CD4-positive, alpha-beta T cell treated with Interleukin-12 subunit alpha and Interleukin-12 subunit beta, for 1 hour (primary cell): ENCODE measurements around the gene TRIM37.

Experiments used
- DNase-seq: peaks from one replicate; pipeline ENCODE4 v3.0.0-alpha.2; 2020

Gene TRIM37

DNA sequence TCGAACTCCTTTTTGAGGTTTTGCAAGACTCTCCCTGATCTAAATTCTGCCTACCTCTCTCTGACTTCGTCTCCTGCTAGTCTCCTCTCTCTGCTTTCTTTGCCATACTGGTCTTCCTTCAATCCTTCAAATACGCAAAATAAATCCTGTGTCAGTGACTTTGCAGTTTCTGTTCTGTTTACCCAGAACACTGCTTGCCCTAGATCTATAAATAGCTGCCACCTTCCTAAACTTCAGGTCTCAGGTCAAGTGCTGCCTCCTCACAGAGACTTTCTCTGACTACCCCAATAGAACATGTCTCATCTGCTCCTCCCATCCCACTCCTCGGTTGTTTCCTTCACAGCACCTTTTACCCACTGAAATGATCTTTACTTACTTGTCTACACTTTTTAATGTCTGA is 78.9 kb downstream of the TRIM37 start:
- DNase-seq: no peak

DNA sequence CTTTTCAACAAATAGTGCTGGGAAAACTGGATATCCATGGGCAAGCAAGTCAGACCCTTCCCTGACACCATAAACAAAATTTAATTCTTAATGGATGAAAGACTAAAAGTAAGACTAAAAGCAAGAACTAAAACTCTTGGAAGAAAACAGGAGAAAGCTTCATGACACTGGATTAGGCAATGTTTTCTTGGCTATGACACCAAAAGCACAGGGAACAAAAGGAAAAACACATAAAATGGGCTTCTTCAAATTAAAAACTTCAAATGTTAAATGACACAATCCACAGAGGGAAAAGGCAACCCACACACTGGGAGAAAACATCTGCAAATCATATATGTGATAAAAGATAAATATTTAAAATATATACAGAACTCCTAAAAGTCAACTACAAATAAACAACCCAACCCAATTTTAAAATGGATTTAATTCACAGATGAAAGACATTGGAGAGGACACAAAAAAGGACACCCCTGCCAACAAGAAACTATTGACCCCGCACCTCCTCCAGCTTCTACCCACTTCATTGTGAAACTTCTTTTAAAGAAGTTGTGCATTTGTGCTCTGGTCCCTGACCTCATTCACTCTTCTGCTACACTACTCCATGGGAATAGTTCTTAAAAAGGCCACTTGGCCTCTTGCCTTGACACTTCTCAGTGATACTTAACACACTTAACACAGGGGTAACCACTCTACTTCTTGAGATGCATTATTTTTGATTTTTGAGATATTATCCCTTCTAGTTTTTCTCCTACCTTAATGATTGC is 80.3 kb downstream of the TRIM37 start:
- no peak for DNase-seq

DNA sequence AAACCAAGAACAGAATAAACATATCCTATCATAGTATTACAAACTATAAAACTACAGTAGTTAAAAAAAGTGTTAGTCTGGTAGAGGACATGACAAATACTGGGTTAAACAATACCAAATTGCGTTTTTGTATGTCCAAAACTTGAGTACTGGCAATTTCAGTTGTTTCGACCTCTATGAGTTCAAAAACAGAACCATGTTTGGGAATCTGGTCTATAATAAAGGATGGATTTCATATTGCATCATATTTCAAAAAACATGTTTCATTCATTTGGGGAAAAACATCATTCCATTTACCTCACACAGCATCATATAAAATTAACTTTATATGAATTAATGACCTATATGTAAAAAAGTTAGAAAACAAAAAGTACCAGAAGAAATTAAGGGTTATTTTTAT is 81.8 kb downstream of the TRIM37 start:
- no peak for DNase-seq

DNA sequence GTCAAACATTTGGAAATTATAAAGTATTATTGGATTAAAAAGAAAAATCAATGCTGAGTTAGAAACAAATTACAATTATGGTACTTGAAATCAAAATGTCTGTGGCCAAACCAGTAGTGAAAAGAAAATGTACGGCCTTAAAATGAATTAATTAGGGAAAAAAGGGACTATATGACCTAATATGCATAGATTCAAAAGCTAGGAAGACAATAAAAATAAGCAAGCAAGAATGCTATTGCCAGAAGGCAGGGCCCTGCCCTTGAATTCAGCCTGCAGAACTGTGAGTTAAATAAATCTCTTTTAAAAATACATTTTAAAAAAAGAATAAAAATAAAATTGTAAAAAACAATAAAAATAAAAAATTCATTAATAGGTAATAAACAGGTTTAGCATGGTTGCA is 88.7 kb downstream of the TRIM37 start:
- no peak for DNase-seq

DNA sequence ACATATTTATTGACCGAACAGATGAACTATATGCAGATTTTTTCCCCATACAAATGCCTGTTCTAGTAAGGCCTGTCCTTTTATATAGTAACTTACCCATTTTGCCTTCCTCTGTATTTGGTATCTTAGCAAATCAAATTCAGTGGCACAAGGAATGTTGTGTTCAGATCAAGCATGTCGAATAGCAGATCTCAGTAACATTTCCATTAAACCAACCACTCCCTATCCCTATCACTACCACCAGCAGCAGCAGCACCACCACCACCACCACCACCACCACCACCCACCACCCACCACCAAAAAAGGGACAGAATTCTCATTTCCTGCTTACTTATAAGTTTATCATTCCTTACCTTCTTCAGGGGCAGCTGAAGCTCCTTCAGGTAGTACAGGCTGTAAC is 94.7 kb downstream of the TRIM37 start:
- DNase-seq: no peak

DNA sequence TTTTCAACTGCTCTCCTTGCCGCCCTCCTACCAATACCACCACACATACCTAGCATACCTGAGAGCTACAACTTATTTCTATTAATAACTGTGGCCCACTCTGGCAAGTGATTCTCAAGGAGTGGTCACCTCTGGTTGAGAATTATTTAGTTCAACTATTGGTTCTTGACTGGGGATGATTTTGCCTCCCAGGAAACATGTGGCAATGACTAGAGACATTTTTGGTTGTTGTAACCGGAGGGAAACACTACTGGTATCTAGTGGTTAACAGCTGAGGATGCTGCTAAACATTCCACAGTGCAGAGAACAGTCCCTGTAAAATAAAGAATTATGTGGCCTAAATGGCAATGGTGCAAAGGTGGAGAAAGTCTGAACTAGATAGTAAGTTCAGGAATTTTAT is 96.7 kb downstream of the TRIM37 start:
- no peak for DNase-seq

DNA sequence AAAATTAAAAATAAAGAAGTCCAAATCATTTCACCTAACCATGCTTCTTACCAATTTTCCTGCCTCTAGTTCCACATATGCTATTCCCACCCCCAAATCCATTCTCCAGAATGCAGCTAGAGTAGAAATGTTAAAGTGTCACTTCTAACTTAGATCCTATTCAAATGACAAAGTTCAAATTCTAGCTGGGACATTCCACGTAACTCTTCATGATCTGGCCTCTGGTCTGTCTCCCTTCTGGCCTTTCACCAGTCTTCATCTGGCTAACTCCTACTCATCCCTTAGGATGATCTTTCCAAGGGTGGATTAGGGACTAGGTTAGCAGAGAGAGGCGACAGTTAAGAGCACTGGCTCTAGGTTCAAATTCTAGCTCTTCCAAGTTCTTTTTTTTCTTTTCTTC is 97.9 kb downstream of the TRIM37 start:
- no peak for DNase-seq

DNA sequence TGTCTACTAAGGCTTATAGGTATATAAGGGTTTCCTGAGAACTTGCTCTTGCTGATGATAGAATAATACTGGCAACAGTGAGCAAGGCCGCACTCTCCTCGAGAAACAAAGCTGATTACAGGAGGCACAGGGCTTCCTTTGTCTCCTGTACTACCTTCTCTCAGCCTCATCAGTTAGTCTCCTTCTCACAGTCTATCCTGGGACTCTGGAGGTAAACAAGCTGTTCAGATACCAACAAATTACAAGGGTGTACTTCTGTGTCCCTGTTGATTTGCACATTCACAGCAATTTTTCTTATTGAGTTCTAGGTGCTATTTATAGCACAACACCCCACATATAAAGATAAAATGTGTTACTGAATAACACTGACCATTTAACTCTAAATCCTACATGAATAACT is 98.7 kb downstream of the TRIM37 start:
- no peak for DNase-seq

DNA sequence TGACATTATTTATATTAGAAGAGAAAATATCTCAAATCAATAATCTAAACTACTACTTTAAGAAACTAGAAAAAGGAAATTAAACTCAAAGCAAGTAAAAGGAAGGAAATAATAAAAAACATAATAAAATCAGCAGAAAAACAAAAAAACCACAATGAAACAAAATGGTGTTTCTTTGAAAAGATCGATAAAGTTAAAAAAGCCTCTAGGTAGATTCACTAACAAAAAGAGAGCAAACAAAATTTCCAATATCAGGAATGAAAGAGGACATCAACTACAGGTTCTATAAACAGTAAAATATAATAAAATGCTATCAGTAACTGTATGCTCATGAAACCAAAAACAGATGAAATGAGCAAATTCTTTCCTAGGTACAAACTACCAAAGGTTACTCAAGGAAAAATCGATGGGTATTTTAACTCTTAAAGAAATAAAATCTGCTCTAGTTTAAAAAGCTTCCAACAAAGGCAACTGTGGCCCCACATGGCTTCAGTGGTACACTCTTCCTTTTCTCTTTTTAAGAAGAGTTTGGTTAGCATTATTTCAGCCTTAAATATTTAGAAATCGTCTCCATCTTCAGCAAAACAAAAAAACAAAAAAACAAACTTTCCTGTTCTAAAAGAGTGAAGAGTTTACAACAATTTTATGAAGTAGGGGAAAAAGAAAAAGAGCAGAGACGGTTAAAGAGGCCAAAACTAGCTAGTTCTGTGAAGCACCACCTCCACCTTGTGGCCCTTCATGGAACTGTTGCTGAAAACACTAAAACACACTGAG is 102.2 kb downstream of the TRIM37 start:
- peak; percentile 78 for DNase-seq

DNA sequence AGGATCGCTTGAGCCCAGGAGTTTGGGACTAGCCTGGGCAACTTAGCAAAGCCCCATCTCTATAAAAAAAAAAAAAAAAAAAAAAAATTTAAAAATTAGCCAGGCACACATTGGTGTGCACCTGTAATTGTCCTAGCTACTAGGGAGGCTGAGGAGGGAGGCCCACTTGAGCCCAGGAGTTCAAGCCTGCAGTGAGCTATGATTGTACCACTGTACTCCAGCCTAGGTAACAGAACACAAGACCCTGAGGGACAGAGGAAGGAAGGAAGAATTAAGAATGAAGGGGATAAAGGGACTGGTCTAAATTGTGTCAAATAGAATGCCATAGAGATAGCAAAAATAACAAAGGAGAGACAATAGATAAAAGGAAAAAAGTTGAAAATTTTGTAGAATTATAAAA is 102.8 kb downstream of the TRIM37 start:
- no peak for DNase-seq

DNA sequence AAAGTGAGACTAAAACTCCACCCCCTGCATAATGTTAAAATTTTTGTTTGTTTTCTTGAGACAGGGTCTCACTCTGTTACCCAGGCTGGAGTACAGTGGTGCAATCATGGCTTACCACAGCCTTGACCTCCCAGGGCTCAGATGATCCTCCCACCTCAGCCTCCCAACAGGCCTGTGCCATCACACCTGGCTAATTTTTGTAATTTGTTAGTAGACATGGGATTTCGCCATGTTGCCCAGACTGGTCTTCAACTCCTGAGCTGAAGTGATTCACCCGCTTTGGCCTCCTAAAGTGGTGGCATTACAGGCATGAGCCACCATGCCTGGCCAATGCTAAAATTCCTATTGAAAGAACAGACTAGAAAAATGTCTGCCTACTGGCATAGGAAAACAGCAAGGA is 103.8 kb downstream of the TRIM37 start:
- DNase-seq: no peak

DNA sequence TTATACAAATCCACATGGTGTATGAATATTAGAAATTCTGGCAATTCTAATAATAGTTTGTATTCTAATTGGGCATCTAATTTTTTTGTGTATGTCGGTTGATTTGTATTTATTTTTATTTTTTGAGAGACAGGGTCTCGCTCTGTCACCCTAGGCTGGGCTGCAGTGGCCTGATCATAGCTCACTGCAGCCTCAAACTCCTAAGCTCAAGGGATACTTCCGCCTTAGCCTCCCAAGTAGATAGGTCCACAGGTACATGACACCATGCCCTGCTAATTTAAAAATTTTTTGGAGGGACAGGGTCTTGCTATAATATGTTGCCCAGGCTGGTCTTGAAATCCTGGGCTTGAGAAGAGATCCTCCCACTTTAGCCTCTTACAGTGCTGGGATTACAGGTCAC is 104.6 kb downstream of the TRIM37 start:
- DNase-seq: no peak

DNA sequence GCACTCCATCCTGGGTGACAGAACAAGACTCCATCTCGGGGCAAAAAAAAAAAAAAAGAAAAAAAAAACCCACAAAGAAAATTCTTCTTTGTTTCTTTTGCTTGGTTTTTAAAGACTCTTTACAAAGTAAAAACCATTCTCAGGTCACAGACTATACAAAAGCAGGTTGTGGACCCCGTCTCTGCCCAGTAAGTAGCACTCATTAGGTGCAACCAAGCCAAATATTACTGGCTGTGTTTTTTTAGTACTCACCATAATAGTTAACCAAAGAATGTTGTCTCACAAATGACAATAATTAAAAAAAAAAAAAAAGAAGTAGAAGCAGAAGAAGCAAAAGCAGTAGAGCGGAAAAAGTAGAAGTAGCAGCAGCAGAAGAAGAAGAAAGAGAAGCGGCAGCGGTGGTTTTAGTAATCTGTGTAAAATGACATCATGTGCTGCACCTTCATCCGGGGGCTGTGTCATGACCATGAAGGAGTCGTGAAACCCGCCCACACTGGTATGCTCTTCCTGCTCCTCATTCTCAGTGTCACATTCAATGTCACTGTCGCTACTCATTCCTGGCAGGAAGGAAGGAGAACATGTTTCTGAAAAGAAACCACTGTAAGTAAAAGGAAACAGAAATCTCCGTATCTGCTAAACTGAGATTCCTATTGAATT is 105.4 kb downstream of the TRIM37 start:
- DNase-seq: peak; percentile 80

DNA sequence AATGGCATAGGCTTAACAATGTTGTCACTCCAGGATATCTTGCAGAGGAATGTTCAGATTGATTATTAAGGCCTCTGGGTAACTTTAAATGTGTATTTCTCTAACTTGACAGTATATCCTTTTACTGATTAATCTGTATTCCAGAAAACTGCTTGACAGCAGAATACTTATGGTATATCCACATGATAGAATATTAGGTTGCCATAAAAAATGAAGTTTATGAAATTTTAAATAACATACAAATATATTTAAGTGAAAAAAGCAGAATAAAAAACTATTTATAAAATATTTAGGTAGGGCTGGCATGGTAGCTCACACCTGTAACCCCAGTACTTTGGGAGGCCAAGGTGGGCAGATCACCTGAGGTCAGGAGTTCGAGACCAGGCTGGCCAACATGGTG is 106.7 kb downstream of the TRIM37 start:
- no peak for DNase-seq

DNA sequence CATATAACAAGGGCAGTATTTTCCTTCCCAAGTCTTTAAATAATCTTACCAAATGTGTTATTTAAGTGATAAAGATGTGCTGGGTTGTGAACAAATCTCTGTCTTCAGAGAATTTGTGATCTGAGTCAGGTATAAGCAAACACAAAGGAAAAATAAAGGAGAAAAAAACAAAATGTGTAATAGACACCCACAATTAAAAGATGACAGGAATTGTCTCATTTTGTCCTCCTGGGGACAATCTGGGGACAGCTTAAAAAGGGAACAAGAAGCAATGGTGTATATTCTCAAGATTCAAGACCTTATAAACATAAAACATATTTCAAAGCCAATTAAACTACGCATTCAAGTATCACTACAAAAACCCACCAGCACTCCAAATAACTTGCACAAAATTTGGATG is 107.2 kb downstream of the TRIM37 start:
- DNase-seq: no peak

DNA sequence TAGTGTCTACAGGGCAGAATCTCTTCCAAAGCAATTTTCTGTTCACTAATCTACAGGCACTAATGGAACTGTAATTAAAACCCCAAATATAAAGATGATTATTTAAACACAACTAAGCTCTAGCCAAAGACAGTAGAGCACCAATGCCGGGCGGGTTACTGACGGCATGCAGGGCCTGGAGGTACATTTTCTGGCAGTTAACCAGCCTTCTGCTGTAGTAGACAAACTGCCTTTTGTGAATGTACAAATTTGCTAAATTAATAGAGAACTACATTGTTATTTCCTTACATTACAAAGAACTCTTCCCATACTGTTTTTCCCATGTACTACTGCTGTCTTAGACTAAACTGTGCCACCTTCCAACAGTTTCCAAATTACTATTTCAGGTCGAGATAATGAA is 107.8 kb downstream of the TRIM37 start:
- DNase-seq: no peak

DNA sequence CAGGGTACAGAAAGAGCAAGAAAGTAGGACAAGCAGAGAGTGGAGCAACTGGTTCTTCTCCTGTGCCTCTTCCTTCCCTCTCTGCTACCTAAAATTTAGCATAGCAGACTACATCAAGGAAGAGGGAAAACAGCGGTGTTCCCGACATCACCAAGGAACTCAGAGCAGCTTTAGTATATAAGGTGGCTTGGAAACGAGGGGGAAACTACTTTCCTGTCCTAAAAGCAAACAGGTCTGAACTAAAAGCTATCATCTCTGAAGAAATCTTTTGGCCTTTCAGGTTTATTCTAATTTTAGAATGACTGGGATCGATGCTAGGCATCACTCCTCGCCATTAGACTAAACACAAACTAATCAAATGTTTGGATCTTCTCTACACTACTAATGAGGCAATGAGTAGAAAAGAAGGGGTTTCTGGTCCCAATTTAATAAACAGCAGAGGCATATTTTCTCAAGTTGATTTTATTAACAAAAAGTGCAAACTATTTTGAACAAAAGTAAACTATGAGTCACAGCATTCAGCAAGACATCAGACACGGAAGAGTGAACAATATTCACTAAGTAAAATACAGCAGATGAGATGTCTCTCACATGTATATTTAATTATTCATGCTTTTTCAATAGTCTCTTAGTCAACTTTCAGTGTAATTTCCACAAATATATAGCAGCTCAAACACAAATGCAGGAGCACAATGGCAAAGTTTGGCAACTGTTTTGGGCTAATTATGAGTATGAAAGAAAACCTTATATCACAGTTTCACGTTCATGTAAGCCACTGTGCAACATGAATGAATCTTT is 108.7 kb downstream of the TRIM37 start:
- no peak for DNase-seq

DNA sequence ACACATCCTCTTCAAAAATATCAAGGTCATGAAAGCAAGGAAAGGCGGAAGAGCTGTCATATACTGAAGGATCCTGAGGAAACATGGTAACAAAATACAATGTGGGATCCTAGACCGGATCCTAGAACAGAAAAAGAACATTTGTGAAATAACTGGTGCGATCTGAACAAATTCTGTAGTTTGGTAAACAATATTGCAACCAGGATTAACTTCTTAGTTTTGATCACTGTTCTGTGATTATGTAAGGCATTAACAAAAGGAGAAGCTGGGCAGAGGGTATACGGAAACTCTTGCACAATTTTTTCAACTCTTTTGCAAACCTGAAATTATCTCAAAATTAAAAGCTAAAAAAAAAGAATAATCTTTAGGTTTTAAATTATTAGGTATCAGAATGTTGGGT is 109.7 kb downstream of the TRIM37 start:
- no peak for DNase-seq

DNA sequence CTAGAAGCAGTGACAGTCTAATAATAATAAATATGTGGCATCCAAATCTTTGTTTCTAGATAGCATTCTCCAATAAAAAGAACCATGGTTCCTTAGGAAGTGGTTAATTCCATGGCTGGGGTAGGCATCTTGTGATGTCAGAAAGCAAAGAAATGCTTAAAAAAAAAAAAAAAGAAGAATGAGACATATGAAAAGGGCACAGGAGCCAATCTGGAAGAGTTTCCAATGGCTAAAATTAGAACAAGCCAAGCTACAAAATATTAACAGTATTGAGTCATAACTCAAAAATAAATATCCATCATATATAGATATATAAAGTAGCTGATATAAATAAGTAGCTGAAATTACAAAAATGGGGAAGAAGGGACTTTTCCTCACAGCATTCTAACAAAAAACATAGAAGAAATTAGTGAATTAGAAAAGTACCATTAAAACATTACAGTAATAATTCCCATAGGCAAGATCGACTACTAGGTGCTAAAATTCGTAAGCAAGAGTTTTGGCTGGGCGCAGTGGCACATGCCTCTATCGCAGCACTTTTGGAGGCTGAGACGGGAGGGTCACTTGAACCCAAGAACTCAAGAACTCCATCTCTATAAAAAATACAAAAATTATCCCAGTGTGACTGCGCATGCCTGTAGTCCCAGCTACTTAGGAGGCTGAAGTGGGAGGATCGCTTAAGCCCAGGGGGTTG is 111.3 kb downstream of the TRIM37 start:
- no peak for DNase-seq

DNA sequence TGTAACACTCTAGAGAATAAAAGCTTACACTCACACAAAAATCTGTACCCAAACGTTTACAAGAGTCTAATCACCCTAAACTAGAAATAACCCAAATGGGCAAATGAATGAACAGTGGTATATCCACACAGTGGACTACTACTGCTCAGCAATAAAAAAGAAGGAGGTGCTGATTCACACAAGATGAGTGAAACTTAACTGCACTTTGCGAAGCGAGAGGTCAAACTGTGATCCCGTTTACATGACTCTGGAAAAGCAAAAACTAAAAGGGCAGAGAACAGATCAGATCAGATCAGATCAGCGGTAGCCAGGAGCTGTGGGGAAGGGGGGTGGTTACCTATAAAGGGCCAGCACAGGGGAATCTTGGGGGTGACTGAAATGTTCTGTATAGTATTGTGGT is 113.4 kb downstream of the TRIM37 start:
- no peak for DNase-seq

DNA sequence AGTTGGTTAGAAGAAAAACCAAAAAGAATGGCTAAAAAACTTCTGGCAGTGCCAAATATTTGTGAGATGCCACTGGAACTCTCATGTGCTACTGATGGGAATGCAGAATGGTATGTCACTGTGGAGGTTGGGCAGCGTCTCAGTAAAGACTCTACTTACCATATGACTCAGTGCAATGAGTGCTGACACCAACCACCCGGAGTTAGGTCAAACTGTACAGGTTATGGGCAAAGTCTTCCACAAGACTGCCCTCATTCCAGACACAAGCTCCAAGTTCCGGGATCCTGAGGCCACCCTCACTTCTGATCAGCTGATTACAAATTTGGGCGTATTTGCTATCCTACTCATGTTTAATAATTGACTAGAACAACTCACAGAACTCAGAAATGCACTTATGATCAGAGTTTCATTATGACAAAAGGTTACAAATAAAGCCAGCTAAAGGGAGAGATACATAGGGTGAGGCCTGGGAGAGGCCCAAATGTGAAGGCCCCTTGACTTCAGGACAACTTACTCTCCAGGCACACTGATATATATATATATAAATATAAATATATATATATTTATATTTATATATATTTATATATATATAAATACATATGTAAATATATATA is 114.9 kb downstream of the TRIM37 start:
- DNase-seq: no peak

DNA sequence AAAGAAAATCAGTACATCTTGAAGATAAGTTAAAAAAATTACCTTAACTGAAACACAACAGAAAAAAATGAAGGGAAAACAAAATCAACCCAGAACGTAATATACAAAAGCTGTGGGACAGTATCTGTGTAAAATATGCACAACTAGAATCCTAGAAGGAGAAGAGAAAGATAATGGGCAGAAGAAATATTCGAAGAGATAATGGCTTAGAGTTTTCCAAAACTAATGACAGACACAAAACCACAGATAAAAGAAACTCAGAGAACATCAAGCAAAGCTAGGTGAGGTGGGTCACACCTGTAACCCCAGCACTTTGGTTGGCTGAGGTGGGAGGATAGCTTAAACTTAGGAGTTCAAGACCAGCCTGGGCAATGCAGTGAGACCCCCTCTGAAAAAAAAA is 117.1 kb downstream of the TRIM37 start:
- DNase-seq: no peak
